ENCODE results near the gene ETNPPL.

GRCh38 chr4:108787106-108787505 is 24.3 kb upstream of the ETNPPL start:
- TF ChIP-seq MAX (IDR thresholded peaks at IDR 0.05) (no peak), TEAD4 (IDR thresholded peaks at IDR 0.05) (no peak), REST (IDR thresholded peaks at IDR 0.05; ENCODE audit: low read depth) (no peak), RAD21 (IDR thresholded peaks at IDR 0.05; ENCODE audit: low read depth) (no peak), NFIC (IDR thresholded peaks at IDR 0.05) (no peak), TAF1 (IDR thresholded peaks at IDR 0.05; ENCODE audit: low read depth) (no peak), FOXM1 (IDR thresholded peaks at IDR 0.05; ENCODE audit: borderline replicate concordance, low read depth) (no peak)

Measured in Ishikawa (cell line).